DMS79 (cell line): ENCODE measurements around the gene SHCBP1.
"Not testable (repeated sequence)": the region's sequence is repeated elsewhere in the genome, so short reads cannot be mapped to it uniquely, and the experiment has no call there.

Experiments
- DNase-seq: peaks from one replicate; lab custom pipeline; 2025; lab: John Stamatoyannopoulos, UW

SHCBP1 gene

GRCh38 chr16:46621006-46621933, at the start of gene SHCBP1:
Gene SHCBP1, minus strand, starts transcription at chr16:46621379. Its CDS starts 20 bp downstream, at chr16:46621359.
- peak; percentile 29 for DNase-seq

GRCh38 chr16:46662123-46662522, 40.9 kb upstream of the SHCBP1 start:
- no peak for DNase-seq

- no peak for DNase-seq
These were observed 37.7 kb upstream of the SHCBP1 start for GRCh38 chr16:46658925-46659324.

GRCh38 chr16:46651305-46651704, 30.1 kb upstream of the SHCBP1 start:
- DNase-seq, result no peak

GRCh38 chr16:46650254-46650623, 29.1 kb upstream of the SHCBP1 start:
- DNase-seq, result no peak

- DNase-seq, result no peak
These were observed 28.5 kb upstream of the SHCBP1 start for GRCh38 chr16:46649588-46650253.

- no peak for DNase-seq
These were observed 27.5 kb upstream of the SHCBP1 start for GRCh38 chr16:46648656-46649055.

GRCh38 chr16:46638947-46639925, 18.1 kb upstream of the SHCBP1 start:
- peak; percentile 16 for DNase-seq

- no peak for DNase-seq
These were observed 11.9 kb upstream of the SHCBP1 start for GRCh38 chr16:46632778-46633733.

GRCh38 chr16:46629331-46630219, 8.4 kb upstream of the SHCBP1 start:
- no peak for DNase-seq

GRCh38 chr16:46627746-46628145, 6.6 kb upstream of the SHCBP1 start:
- no peak for DNase-seq

- DNase-seq, result not testable (repeated sequence)
These were observed 5.5 kb upstream of the SHCBP1 start for GRCh38 chr16:46626681-46627080.

- DNase-seq, result not testable (repeated sequence)
These were observed 3.7 kb upstream of the SHCBP1 start for GRCh38 chr16:46624862-46625261.

- not testable (repeated sequence) for DNase-seq
These were observed 2.5 kb upstream of the SHCBP1 start for GRCh38 chr16:46623707-46624106.

GRCh38 chr16:46623246-46623645, 2.1 kb upstream of the SHCBP1 start:
- not testable (repeated sequence) for DNase-seq

- DNase-seq, result no peak
These were observed 926 bp upstream of the SHCBP1 start for GRCh38 chr16:46621934-46622676.

GRCh38 chr16:46620266-46621005, 743 bp downstream of the SHCBP1 start:
- DNase-seq, result no peak

- DNase-seq, result no peak
These were observed 2.7 kb downstream of the SHCBP1 start for GRCh38 chr16:46618516-46618915.
